A673 (cell line): ENCODE results near the gene PLAAT1. TPM values are rescaled to one million over a fixed set of nuclear protein-coding genes. Genes with fewer than 3 reads are reported as not detected.

ENCODE experiments used
- BruUV-seq: library from RNA; stranded (reverse); fragments of 400-500 nt; replicated peaks from 2 replicates; lab custom pipeline; 2021; lab: Mats Ljungman, UMichigan
- CTCF ChIA-PET: fragments of 300-600 bp; sonication (Branson Sonifier 250); formaldehyde crosslinking; loops from one replicate; lab custom pipeline; 2022; ENCODE audit warnings: antibody characterized with exemption; lab: Charles Lee
- POLR2A ChIA-PET: fragments of 300-600 bp; sonication (Branson Sonifier 250); formaldehyde crosslinking; loops from one replicate; lab custom pipeline; 2022; ENCODE audit warnings: antibody characterized with exemption; ENCODE audit not compliant: low non-redundant PET; lab: Charles Lee
- DNase-seq: peaks from one replicate; pipeline ENCODE4 v3.0.0-alpha.2; 2015; ENCODE audit warnings: low spot score
- H3K27ac ChIP-seq: fragments of 200-600 bp; sonication (generic); 2 replicates; pipeline ENCODE4 v1.5.1; 2016; ENCODE audit warnings: mixed run types, low read depth, mild to moderate bottlenecking, mixed read lengths, antibody characterized with exemption, low read length; ENCODE audit not compliant: poor library complexity, severe bottlenecking
- H3K27me3 ChIP-seq: fragments of 200-600 bp; sonication (generic); replicated peaks from 2 replicates; pipeline ENCODE4 v1.6.1; 2017; ENCODE audit warnings: mixed run types, low read depth, mild to moderate bottlenecking, mixed read lengths, antibody characterized with exemption, low read length; ENCODE audit not compliant: insufficient read depth, poor library complexity
- H3K36me3 ChIP-seq: fragments of 200-600 bp; sonication (generic); 2 replicates; pipeline ENCODE4 v1.6.1; 2016; ENCODE audit warnings: mixed run types, mild to moderate bottlenecking, mixed read lengths, antibody characterized with exemption, low read length; ENCODE audit not compliant: insufficient read depth, poor library complexity, severe bottlenecking
- H3K4me1 ChIP-seq: fragments of 200-600 bp; sonication (generic); 2 replicates; pipeline ENCODE4 v1.6.1; 2017; ENCODE audit warnings: mixed run types, mild to moderate bottlenecking, mixed read lengths, antibody characterized with exemption, low read length; ENCODE audit not compliant: insufficient read depth, poor library complexity, severe bottlenecking
- H3K4me3 ChIP-seq: fragments of 200-600 bp; sonication (generic); 2 replicates; pipeline ENCODE4 v1.5.1; 2016; ENCODE audit warnings: low read depth, mixed run types, mild to moderate bottlenecking, mixed read lengths, low read length; ENCODE audit not compliant: poor library complexity, severe bottlenecking
- H3K9me3 ChIP-seq: fragments of 200-600 bp; sonication (generic); 2 replicates; pipeline ENCODE4 v1.6.1; 2016; ENCODE audit warnings: mixed run types, low read depth, mild to moderate bottlenecking, mixed read lengths, antibody characterized with exemption, low read length; ENCODE audit not compliant: poor library complexity, severe bottlenecking
- CTCF ChIP-seq: fragments of 300-800, 200-600 bp; sonication (generic); conservative IDR thresholded peaks from 2 replicates; pipeline ENCODE4 v1.5.1; 2017; ENCODE audit warnings: low read depth, mild to moderate bottlenecking, antibody characterized with exemption, low read length, moderate library complexity, mixed read lengths
- EZH2 ChIP-seq: fragments of 200-600 bp; sonication (generic); IDR thresholded peaks from 2 replicates; pipeline ENCODE4 v1.6.1; 2017; ENCODE audit warnings: borderline replicate concordance, low read depth, mild to moderate bottlenecking, mixed read lengths, antibody characterized with exemption, low read length; ENCODE audit not compliant: poor library complexity, severe bottlenecking
- intact Hi-C: fragments of 100-400 bp; cut with micrococcal nuclease; formaldehyde crosslinking; loops from one replicate; pipeline ENCODE4 v1.10.0; 2022; ENCODE audit not compliant: unreplicated experiment
- total RNA-seq: library from RNA; stranded (reverse); gene quantifications from 2 replicates; pipeline ENCODE4 v1.2.3, GENCODE V29; 2021

The PLAAT1 gene
- total RNA-seq, 1 experiment from 2014 or later = 0.75 TPM

GRCh38 chr3:193313061-193313958 is 72.3 kb downstream of the PLAAT1 start:
- Histone ChIP-seq H3K36me3 (no peaks in the 10 kb centered on the region), H3K9me3 (no peaks in the 10 kb centered on the region), H3K27me3 (no peaks in the 10 kb centered on the region), H3K4me1 (no peaks in the 10 kb centered on the region), H3K4me3 (no peak overlapping the region), H3K27ac (no peak overlapping the region)
- CTCF ChIA-PET = interaction anchor here (0.5 kb wide), 1 partner anchor 73 kb away, joined by 8 read pairs; no protein-coding TSS in a partner anchor
- intact Hi-C loops = no loop called here
- no TSS peak for BruUV-seq
- TF ChIP-seq EZH2 (no peak), CTCF (no peak)
- POLR2A ChIA-PET = no interaction called here
- no peak for DNase-seq

- Histone ChIP-seq H3K4me1 (no peaks in the 10 kb centered on the region), H3K9me3 (no peaks in the 10 kb centered on the region), H3K27ac (no peak overlapping the region), H3K27me3 (no peaks in the 10 kb centered on the region), H3K36me3 (no peaks in the 10 kb centered on the region), H3K4me3 (no peak overlapping the region)
- ChIA-PET CTCF (interaction anchor here (0.5 kb wide), 1 partner anchor 72 kb away, joined by 8 read pairs; no protein-coding TSS in a partner anchor), POLR2A (no interaction called here)
- TF ChIP-seq CTCF (peak; percentile 26; the same call in 1 of the 2 replicates), EZH2 (no peak)
- BruUV-seq = no TSS peak
- intact Hi-C loops = no loop called here
- DNase-seq = no peak
Observed at GRCh38 chr3:193314161-193314560, 73.1 kb downstream of the PLAAT1 start.

GRCh38 chr3:193317682-193318300 is 76.8 kb downstream of the PLAAT1 start:
- no peak overlapping the region for H3K27ac ChIP-seq
- BruUV-seq = no TSS peak
- H3K4me3 ChIP-seq = no peak overlapping the region
- intact Hi-C loops = no loop called here
- POLR2A ChIA-PET = no interaction called here
- no peak for DNase-seq
- H3K36me3 ChIP-seq = no peaks in the 10 kb centered on the region
- no peaks in the 10 kb centered on the region for H3K4me1 ChIP-seq
- no peak for TF ChIP-seq CTCF
- no peak for TF ChIP-seq EZH2
- CTCF ChIA-PET = no interaction called here
- H3K27me3 ChIP-seq = no peaks in the 10 kb centered on the region
- H3K9me3 ChIP-seq = no peaks in the 10 kb centered on the region

Other genes starting within 250 kb of the PLAAT1 start
- gene ATP13A5, start 137.5 kb downstream of the PLAAT1 start, total RNA-seq = not detected in 2 replicates